Nephron progenitor cell (in vitro differentiated cells): Measurements from ENCODE around the gene ZNF79.

ENCODE experiments used
- DNase-seq: peaks from one replicate; pipeline ENCODE4 v3.0.0; 2021
- H3K27ac Mint-ChIP-seq: 2 replicates; pipeline ENCODE4 v1.8.0; 2021; ENCODE audit warnings: mild to moderate bottlenecking, moderate library complexity, mixed read lengths
- H3K27me3 Mint-ChIP-seq: 2 replicates; pipeline ENCODE4 v1.8.0; 2021; ENCODE audit warnings: mild to moderate bottlenecking, low read depth, mixed read lengths; ENCODE audit not compliant: poor library complexity
- H3K36me3 Mint-ChIP-seq: 2 replicates; pipeline ENCODE4 v1.8.0; 2021; ENCODE audit warnings: low read depth, mixed read lengths
- H3K4me1 Mint-ChIP-seq: 2 replicates; pipeline ENCODE4 v1.8.0; 2021; ENCODE audit warnings: mixed read lengths
- H3K4me3 Mint-ChIP-seq: 2 replicates; pipeline ENCODE4 v1.8.0; 2021; ENCODE audit warnings: mild to moderate bottlenecking, moderate library complexity, mixed read lengths
- H3K9me3 Mint-ChIP-seq: 2 replicates; pipeline ENCODE4 v1.8.0; 2021; ENCODE audit warnings: mild to moderate bottlenecking, moderate library complexity, mixed read lengths
- CTCF ChIP-seq: fragments of 200-600 bp; sonication (generic); IDR thresholded peaks from 2 replicates; pipeline ENCODE4 v1.5.0; 2021; ENCODE audit warnings: antibody characterized with exemption

ZNF79 gene

GRCh38 chr9:127390248-127390545 lies 34.0 kb upstream of the ZNF79 start:
- H3K9me3 Mint-ChIP-seq: no peaks in the 10 kb centered on the region
- TF ChIP-seq CTCF: no peak
- H3K4me1 Mint-ChIP-seq: peaks cover 47% of the 10 kb centered on the region
- no peak for DNase-seq
- H3K4me3 Mint-ChIP-seq: no peak overlapping the region
- H3K27me3 Mint-ChIP-seq: peaks cover 15% of the 10 kb centered on the region
- no peak overlapping the region for H3K27ac Mint-ChIP-seq
- no peaks in the 10 kb centered on the region for H3K36me3 Mint-ChIP-seq

- no peak for DNase-seq
- Mint-ChIP-seq H3K36me3 (no peaks in the 10 kb centered on the region), H3K27ac (no peak overlapping the region), H3K4me3 (no peak overlapping the region), H3K9me3 (no peaks in the 10 kb centered on the region), H3K4me1 (peaks cover 46% of the 10 kb centered on the region), H3K27me3 (peaks cover 19% of the 10 kb centered on the region)
- no peak for TF ChIP-seq CTCF
These were observed 33.6 kb upstream of the ZNF79 start for GRCh38 chr9:127390563-127390962.

- Mint-ChIP-seq H3K4me1 (peaks cover 43% of the 10 kb centered on the region), H3K27me3 (peaks cover 28% of the 10 kb centered on the region), H3K27ac (no peak overlapping the region), H3K36me3 (no peaks in the 10 kb centered on the region), H3K9me3 (no peaks in the 10 kb centered on the region), H3K4me3 (no peak overlapping the region)
- TF ChIP-seq CTCF: no peak
- no peak for DNase-seq
These were observed 32.0 kb upstream of the ZNF79 start for GRCh38 chr9:127392166-127392565.

DNA sequence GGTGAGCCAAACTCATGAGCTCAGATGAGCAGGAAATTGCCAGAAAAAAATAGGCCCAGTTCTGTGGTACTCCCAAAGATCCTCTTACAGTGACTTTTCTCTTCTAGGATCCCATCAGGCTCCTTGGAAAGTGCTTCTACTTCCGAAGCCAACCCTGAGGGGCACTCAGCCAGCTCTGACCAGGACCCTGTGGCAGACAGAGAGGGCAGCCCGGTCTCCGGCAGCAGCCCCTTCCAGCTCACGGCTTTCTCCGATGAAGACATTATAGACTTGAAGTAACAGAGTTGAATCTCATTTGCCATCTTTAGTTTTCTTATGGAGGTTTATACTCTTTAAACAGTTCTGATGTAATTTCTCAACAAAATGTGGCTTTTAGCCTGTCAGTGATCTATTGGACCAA lies 31.2 kb upstream of the ZNF79 start:
- peaks cover 28% of the 10 kb centered on the region for H3K27me3 Mint-ChIP-seq
- H3K36me3 Mint-ChIP-seq: no peaks in the 10 kb centered on the region
- no peak overlapping the region for H3K4me3 Mint-ChIP-seq
- no peak for TF ChIP-seq CTCF
- H3K9me3 Mint-ChIP-seq: no peaks in the 10 kb centered on the region
- peaks cover 42% of the 10 kb centered on the region for H3K4me1 Mint-ChIP-seq
- H3K27ac Mint-ChIP-seq: no peak overlapping the region
- DNase-seq: no peak

GRCh38 chr9:127393645-127394044 lies 30.5 kb upstream of the ZNF79 start:
- peaks cover 42% of the 10 kb centered on the region for H3K4me1 Mint-ChIP-seq
- H3K36me3 Mint-ChIP-seq: no peaks in the 10 kb centered on the region
- no peak for DNase-seq
- peaks cover 28% of the 10 kb centered on the region for H3K27me3 Mint-ChIP-seq
- TF ChIP-seq CTCF: no peak
- no peak overlapping the region for H3K4me3 Mint-ChIP-seq
- H3K9me3 Mint-ChIP-seq: no peaks in the 10 kb centered on the region
- no peak overlapping the region for H3K27ac Mint-ChIP-seq

DNA sequence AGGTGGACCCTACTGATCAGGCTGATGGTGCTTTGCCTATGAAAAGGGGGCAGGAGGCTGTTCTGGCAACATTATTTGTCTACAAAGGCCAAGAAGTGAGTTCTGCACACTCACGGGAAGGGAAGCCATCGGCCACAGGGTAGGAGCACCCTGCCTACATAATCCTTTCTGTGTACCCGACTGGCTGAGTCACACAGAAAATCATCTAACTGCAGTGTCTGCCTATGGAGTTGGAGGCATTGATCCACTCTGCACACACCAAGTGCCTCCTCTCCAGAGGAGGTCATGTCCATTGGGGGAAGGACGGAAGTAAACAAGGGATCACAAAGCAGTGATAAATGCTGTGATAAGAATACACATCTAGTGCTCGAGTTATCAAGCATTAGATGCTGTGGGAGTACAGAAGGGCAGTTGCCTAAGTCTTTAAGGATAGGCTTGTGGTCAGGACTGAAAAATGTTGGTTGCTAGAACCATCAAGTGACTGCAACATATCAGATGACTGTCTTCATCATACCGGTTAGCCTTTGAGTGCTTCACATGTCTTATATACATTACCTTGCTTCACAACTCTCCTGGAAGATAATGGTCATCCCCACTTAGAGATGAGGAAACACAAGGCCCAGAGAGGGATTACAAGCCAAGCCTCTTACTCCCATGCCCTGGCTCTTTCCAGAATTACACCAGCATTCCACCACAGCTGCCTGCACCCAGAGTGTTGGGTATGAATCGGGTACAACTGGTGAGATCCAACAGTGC lies 28.5 kb upstream of the ZNF79 start:
- H3K4me3 Mint-ChIP-seq: peak overlapping the region; percentile 80

More for the DNA sequence above, 28.5 kb upstream of the ZNF79 start:
- TF ChIP-seq CTCF: no peak
- Mint-ChIP-seq H3K9me3 (no peaks in the 10 kb centered on the region), H3K27ac (no peak overlapping the region), H3K27me3 (peaks cover 29% of the 10 kb centered on the region), H3K4me1 (peaks cover 26% of the 10 kb centered on the region), H3K36me3 (no peaks in the 10 kb centered on the region)
- DNase-seq: no peak
